H9 (cell line): ENCODE measurements around the gene SSX2IP. TPM values are rescaled to one million over a fixed set of nuclear protein-coding genes. Genes with fewer than 3 reads are reported as not detected.

Source experiments
- DNase-seq: peaks from one replicate; pipeline ENCODE4 v3.0.0-alpha.2; 2017
- H2AFZ ChIP-seq: one replicate; pipeline ENCODE4 v1.6.1; 2013; ENCODE audit warnings: mild to moderate bottlenecking, low read length, control low read depth, moderate library complexity
- H2AK5ac ChIP-seq: 2 replicates; pipeline ENCODE4 v1.6.1; 2013; ENCODE audit warnings: low read length, control low read depth, mixed read lengths; ENCODE audit not compliant: insufficient read length
- H2BK120ac ChIP-seq: one replicate; pipeline ENCODE4 v1.6.1; 2013; ENCODE audit warnings: low read depth, mild to moderate bottlenecking, low read length, control low read depth, inconsistent platforms; ENCODE audit not compliant: poor library complexity, severe bottlenecking
- H2BK12ac ChIP-seq: 2 replicates; pipeline ENCODE4 v1.6.1; 2013; ENCODE audit warnings: low read length, control low read depth, mixed read lengths, low read depth; ENCODE audit not compliant: insufficient read length
- H2BK15ac ChIP-seq: 2 replicates; pipeline ENCODE4 v1.6.1; 2013; ENCODE audit warnings: low read depth, low read length, control low read depth
- H2BK20ac ChIP-seq: one replicate; pipeline ENCODE4 v1.6.1; 2013; ENCODE audit warnings: low read depth, mild to moderate bottlenecking, low read length, control low read depth, inconsistent platforms; ENCODE audit not compliant: poor library complexity, severe bottlenecking
- H2BK5ac ChIP-seq: 2 replicates; pipeline ENCODE4 v1.6.1; 2013; ENCODE audit warnings: low read length, control low read depth, mixed read lengths; ENCODE audit not compliant: insufficient read length
- H3K14ac ChIP-seq: 2 replicates; pipeline ENCODE4 v1.6.1; 2013; ENCODE audit warnings: low read length, control low read depth; ENCODE audit not compliant: insufficient read depth
- H3K18ac ChIP-seq: 2 replicates; pipeline ENCODE4 v1.6.1; 2013; ENCODE audit warnings: low read depth, mild to moderate bottlenecking, mixed read lengths, low read length, control low read depth; ENCODE audit not compliant: insufficient read length
- H3K23ac ChIP-seq: 2 replicates; pipeline ENCODE4 v1.6.1; 2013; ENCODE audit warnings: low read length, control low read depth, mixed read lengths, low read depth; ENCODE audit not compliant: insufficient read length
- H3K23me2 ChIP-seq: 2 replicates; pipeline ENCODE4 v1.6.1; 2013; ENCODE audit warnings: low read depth, mild to moderate bottlenecking, mixed read lengths, low read length, control low read depth; ENCODE audit not compliant: insufficient read length, poor library complexity, severe bottlenecking
- H3K27ac ChIP-seq: 2 replicates; pipeline ENCODE4 v1.5.1; 2013; ENCODE audit warnings: low read length, control low read depth, mixed read lengths, low read depth; ENCODE audit not compliant: insufficient read length
- H3K27me3 ChIP-seq: 2 replicates; pipeline ENCODE4 v1.6.1; 2013; ENCODE audit warnings: low read length, control low read depth, inconsistent platforms; ENCODE audit not compliant: insufficient read depth
- H3K4ac ChIP-seq: 2 replicates; pipeline ENCODE4 v1.6.1; 2013; ENCODE audit warnings: low read depth, mild to moderate bottlenecking, control low read depth, inconsistent platforms, low read length, moderate library complexity
- H3K4me1 ChIP-seq: 2 replicates; pipeline ENCODE4 v1.6.1; 2013; ENCODE audit warnings: low read length, control low read depth, inconsistent platforms; ENCODE audit not compliant: insufficient read depth
- H3K4me2 ChIP-seq: 2 replicates; pipeline ENCODE4 v1.6.1; 2013; ENCODE audit warnings: low read length, control low read depth, mixed read lengths; ENCODE audit not compliant: insufficient read length, insufficient read depth
- H3K56ac ChIP-seq: 2 replicates; pipeline ENCODE4 v1.6.1; 2013; ENCODE audit warnings: low read depth, mild to moderate bottlenecking, mixed read lengths, low read length, control low read depth; ENCODE audit not compliant: insufficient read length
- H3K79me1 ChIP-seq: 2 replicates; pipeline ENCODE4 v1.6.1; 2013; ENCODE audit warnings: low read depth, mild to moderate bottlenecking, moderate library complexity, low read length, control low read depth, inconsistent platforms; ENCODE audit not compliant: insufficient read depth, poor library complexity, severe bottlenecking
- H3K79me2 ChIP-seq: 2 replicates; pipeline ENCODE4 v1.6.1; 2013; ENCODE audit warnings: low read length, control low read depth, inconsistent platforms; ENCODE audit not compliant: insufficient read depth
- H3K9ac ChIP-seq: 2 replicates; pipeline ENCODE4 v1.6.1; 2013; ENCODE audit warnings: low read length, control low read depth, mixed read lengths; ENCODE audit not compliant: insufficient read length; ENCODE audit errors: extremely low read depth
- H3K9me3 ChIP-seq: one replicate; pipeline ENCODE4 v1.6.1; 2013; ENCODE audit warnings: low read depth, low read length, inconsistent platforms; ENCODE audit not compliant: control insufficient read depth
- H3T11ph ChIP-seq: one replicate; pipeline ENCODE4 v1.6.1; 2013; ENCODE audit warnings: mild to moderate bottlenecking, low read length, control low read depth, inconsistent platforms
- H4K20me1 ChIP-seq: one replicate; pipeline ENCODE4 v1.6.1; 2013; ENCODE audit not compliant: control insufficient read depth, insufficient read length, insufficient read depth
- H4K5ac ChIP-seq: 2 replicates; pipeline ENCODE4 v1.6.1; 2013; ENCODE audit warnings: low read depth, mild to moderate bottlenecking, mixed read lengths, low read length, control low read depth; ENCODE audit not compliant: insufficient read length
- H4K8ac ChIP-seq: replicated peaks from 2 replicates; pipeline ENCODE4 v1.6.1; 2013; ENCODE audit warnings: low read length, control low read depth, mixed read lengths, low read depth; ENCODE audit not compliant: insufficient read length
- H4K91ac ChIP-seq: 2 replicates; pipeline ENCODE4 v1.6.1; 2013; ENCODE audit warnings: low read depth, mild to moderate bottlenecking, moderate library complexity, mixed read lengths, low read length, control low read depth; ENCODE audit not compliant: insufficient read length
- H3K27ac Mint-ChIP-seq, 3 experiments: 2 replicates in 2 of 3; 3 replicates in 1 of 3; pipeline ENCODE4 v1.8.0; 2020 to 2021; ENCODE audit warnings: mixed read lengths in 3 of 3, mild to moderate bottlenecking in 1 of 3, moderate library complexity in 1 of 3
- H3K27me3 Mint-ChIP-seq: 2 replicates; pipeline ENCODE4 v1.8.0; 2021; ENCODE audit warnings: low read depth, mild to moderate bottlenecking, moderate library complexity, mixed read lengths
- H3K36me3 Mint-ChIP-seq, 3 experiments: 2 replicates in 2 of 3; 3 replicates in 1 of 3; pipeline ENCODE4 v1.8.0; 2020 to 2021; ENCODE audit warnings: low read depth in 3 of 3, mixed read lengths in 3 of 3; ENCODE audit not compliant: insufficient read depth in 1 of 3
- H3K4me1 Mint-ChIP-seq, 2 experiments: 2 replicates each; pipeline ENCODE4 v1.8.0; 2020; ENCODE audit warnings: mixed read lengths in 2 of 2
- H3K4me3 Mint-ChIP-seq, 2 experiments: 2 replicates in 1 of 2; 3 replicates in 1 of 2; pipeline ENCODE4 v1.8.0; 2020 to 2021; ENCODE audit warnings: mild to moderate bottlenecking in 2 of 2, mixed read lengths in 2 of 2, moderate library complexity in 1 of 2
- H3K9me3 Mint-ChIP-seq, 2 experiments: 2 replicates in 1 of 2; 3 replicates in 1 of 2; pipeline ENCODE4 v1.8.0; 2020; ENCODE audit warnings: mild to moderate bottlenecking in 2 of 2, mixed read lengths in 2 of 2, moderate library complexity in 1 of 2
- WGBS: extraction: QIAGEN DNeasy Blood & Tissue Kit; methylation state at CpG from one replicate; pipeline ENCODE4 v1.1.7; 2013; ENCODE audit warnings: missing lambda C conversion rate, low lambda C conversion rate, mixed read lengths; ENCODE audit not compliant: insufficient read length; ENCODE audit errors: extremely low coverage; 5-methylcytosine and 5-hydroxymethylcytosine counted together
- total RNA-seq: library from RNA; stranded (reverse); gene quantifications from 2 replicates; pipeline ENCODE4 v1.2.1, GENCODE V29; 2021
- TF ChIP-seq, protein P1 (sequence below): fragments of 200-600 bp; sonication (generic); conservative IDR thresholded peaks from 3 replicates; pipeline ENCODE4 v1.8.0; 2021; ENCODE audit warnings: antibody characterized with exemption, mild to moderate bottlenecking

SSX2IP gene
- total RNA-seq, 1 experiment from 2014 or later: 19.6 TPM

GRCh38 chr1:84675631-84676030 is 14.6 kb downstream of the SSX2IP start:
- TF ChIP-seq, protein P1, sequence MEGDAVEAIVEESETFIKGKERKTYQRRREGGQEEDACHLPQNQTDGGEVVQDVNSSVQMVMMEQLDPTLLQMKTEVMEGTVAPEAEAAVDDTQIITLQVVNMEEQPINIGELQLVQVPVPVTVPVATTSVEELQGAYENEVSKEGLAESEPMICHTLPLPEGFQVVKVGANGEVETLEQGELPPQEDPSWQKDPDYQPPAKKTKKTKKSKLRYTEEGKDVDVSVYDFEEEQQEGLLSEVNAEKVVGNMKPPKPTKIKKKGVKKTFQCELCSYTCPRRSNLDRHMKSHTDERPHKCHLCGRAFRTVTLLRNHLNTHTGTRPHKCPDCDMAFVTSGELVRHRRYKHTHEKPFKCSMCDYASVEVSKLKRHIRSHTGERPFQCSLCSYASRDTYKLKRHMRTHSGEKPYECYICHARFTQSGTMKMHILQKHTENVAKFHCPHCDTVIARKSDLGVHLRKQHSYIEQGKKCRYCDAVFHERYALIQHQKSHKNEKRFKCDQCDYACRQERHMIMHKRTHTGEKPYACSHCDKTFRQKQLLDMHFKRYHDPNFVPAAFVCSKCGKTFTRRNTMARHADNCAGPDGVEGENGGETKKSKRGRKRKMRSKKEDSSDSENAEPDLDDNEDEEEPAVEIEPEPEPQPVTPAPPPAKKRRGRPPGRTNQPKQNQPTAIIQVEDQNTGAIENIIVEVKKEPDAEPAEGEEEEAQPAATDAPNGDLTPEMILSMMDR: no peak
- Histone ChIP-seq H2AFZ (no peak overlapping the region), H2BK15ac (no peak overlapping the region), H3K9ac (no peak overlapping the region), H3K18ac (no peak overlapping the region), H4K5ac (no peak overlapping the region), H4K91ac (no peak overlapping the region), H3K14ac (no peak overlapping the region), H4K20me1 (no peaks in the 10 kb centered on the region), H3K79me2 (no peaks in the 10 kb centered on the region; the same call in 1 of the 2 replicates), H3K4me2 (no peak overlapping the region), H2BK120ac (no peak overlapping the region), H3K27me3 (no peaks in the 10 kb centered on the region), H3K79me1 (peaks cover 2% of the 10 kb centered on the region), H2BK12ac (no peak overlapping the region), H4K8ac (no peak overlapping the region), H3K56ac (no peak overlapping the region), H3K23me2 (no peaks in the 10 kb centered on the region), H3K27ac (no peak overlapping the region), H3K4me1 (no peaks in the 10 kb centered on the region; the same call in 1 of the 2 replicates), H3T11ph (no peak overlapping the region), H2BK20ac (no peak overlapping the region), H3K9me3 (no peaks in the 10 kb centered on the region), H3K4ac (no peak overlapping the region), H2AK5ac (no peak overlapping the region), H2BK5ac (no peak overlapping the region), H3K23ac (no peak overlapping the region)
- WGBS: no CpG with 5 or more reads among the region's 4 CpGs
- Mint-ChIP-seq H3K4me3 (peak overlapping the region; percentile 21 to 27; a peak in 3 of 5 replicates), H3K4me1 (peaks cover 68 to 70% of the 10 kb centered on the region in 2 experiments), H3K9me3 (no peaks in the 10 kb centered on the region; a peak in 2 of 5 replicates), H3K36me3 (peaks cover 8 to 10% (median 8%) of the 10 kb centered on the region in 3 experiments; a peak in 5 of 7 replicates), H3K27me3 (no peaks in the 10 kb centered on the region), H3K27ac (peak overlapping the region; percentile 77 to 91 (median 89))
- DNase-seq: no peak
